Measurements from ENCODE around the gene OCA2.
"Not testable (repeated sequence)": the region's sequence is repeated elsewhere in the genome, so short reads cannot be mapped to it uniquely, and the experiment has no call there.

Gene OCA2

GRCh38 chr15:28021281-28022039 is 77.7 kb downstream of the OCA2 start:
- peak; percentile 80 for DNase-seq

DNA sequence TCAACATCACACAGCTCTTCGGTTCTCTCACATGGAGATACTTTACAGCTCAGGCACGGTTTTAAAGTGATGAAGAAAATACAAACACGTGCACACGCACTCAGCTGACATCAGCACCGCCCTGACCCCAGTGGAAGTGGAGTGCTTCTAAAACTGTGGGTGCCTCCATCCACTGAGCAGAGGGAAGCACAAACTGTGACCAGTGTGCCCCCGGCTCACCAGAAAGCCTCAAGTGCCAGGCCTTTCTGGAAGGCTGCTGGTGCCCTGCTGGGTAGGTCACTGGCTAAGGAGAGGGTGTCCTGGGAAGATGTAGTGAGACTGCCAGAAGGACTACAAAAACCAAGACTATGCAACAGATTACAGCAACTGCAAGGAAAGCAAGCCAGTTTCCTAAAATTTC is 78.5 kb downstream of the OCA2 start:
- DNase-seq, result no peak

DNA sequence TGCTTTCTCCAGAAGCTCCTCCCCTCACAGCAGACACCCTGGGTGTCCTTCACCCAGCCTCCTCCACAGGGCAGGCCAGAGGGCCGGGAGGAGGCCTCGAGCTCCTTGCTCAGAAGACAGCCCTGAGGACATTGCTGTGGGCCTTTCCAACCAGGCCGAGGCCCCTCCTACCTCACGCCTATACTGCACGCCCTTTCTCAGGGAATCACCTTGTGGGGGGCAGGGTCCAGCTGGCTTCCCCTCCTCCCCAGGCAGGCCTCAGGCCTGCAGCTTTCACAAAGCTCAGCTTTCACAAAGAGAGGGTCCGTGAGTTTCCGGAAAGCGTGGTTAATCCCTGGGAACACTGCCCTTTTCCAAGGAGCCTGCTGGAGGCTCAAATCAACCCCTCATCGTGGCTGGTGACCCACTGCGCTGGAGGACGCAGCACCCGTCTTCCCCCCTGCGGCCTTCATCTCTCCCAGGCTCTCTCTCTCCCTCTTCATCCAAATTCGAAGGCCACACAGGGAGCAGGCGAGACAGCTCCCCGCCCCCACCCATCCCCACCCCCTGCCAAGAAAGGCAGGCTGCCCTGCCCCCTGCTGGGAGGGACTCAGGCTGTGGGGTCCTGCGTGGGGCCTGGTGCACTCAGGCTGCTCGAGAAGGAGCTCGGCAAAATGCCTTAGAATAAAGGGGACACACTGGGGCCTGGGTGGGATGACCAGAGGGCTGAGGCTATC is 79.4 kb downstream of the OCA2 start:
- no peak for DNase-seq

DNA sequence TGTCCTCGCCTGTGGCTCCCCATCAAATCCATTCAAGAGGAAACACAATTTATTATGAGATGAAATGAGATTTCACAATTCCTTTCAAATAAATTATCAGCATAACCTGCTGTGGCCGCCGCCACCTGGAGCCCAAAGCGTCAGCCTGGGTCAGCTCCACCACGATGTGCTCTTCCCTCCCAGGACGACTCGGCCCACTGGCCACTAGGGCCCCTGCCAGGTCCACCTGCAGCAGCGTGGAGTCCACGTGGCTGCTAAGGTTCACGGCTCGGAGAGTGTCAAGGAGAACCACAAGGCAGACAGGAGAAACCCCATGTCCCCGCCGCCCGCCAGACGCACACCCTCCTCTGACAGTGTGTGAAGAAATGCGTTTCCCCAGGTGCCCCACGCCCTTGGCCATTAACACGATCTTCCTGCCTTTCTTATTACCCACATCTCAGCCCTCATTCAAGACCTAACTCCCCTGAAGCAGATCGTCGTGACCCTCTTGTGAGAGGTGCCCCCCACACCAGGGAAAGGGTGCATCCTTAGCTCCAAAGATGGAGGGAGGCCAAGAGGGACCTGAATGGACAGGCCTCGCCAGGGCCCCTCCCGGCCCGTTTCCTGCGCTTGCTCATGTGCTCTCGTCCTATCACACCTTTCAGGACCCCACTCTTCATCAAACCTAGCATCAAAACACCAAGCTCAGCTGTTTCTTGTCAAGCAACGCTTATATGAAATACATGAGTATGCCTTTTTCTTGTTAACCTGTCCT is 80.6 kb downstream of the OCA2 start:
- DNase-seq, result no peak

DNA sequence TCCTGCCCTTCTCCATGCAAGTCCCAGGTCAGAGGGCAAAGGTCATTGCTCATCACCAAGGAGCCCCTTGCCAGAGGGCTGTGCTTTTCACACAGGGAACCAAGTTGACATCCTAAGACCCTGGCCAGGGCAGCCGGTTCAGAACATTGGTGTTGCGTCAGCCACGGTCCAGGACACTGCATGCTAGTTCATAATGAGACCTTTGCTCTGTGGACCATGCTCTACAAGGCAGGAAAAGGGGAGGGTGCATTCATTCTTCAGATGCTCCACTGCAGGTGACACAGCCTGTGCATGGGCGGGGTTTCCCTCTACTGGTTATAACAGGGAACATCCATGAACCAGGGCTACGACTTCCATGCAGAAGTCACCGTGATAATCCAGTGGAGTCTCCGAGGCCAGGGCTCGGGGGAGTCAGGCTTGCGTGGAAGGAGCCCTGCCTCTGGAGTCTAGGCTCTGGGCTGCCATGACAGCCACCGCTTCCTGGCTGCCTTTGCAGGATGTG is 81.6 kb downstream of the OCA2 start:
- no peak for DNase-seq

- no peak for DNase-seq
Measured at GRCh38 chr15:28015855-28016254, 83.3 kb downstream of the OCA2 start.

DNA sequence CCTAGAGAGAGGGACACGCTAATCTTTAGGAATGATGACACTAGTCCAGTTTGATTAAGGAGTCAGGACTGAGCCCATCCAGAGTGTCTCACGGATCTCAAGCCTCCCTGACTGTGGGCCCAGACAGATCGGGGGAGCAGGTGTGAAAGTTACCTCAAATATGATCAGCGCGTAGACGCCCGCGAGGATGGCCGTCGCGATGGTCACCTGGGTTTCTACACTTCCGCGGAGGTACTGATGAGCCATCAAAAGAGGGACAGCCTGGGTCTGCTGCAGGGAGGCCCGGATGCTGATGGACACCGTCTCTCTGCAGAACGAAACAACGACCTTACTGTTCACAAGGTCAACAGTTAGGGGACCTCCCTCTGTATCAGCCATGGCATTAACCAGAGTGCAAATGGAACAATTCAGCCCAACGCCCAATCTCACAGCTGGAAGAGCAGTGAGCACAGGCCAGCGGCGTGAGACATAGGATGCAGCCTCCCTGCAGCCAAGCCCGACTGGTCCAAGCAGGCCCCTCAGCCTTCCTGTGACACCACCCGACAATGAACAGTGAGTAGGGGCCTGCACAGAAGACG is 84.4 kb downstream of the OCA2 start:
- DNase-seq, result no peak

GRCh38 chr15:28013976-28014375 is 85.1 kb downstream of the OCA2 start:
- no peak for DNase-seq

DNA sequence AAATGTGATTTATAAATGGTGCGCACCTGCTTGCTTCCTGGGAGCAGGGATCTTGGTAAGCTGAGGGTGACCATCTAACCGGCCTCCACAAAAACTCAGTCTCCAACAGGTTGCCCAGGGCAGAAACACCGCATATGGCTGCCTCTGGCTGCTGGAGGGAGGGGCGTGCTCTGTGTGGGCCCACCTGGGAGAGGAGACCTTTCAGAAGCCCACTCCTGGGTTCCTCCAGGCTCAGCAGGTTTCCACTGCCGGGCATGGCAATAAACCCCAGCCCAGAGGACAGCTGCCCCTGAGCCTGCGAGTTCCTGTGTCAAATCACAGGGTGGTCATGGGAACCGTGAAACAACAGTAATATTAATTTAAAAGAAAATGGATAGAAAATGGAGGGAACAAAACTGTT is 85.6 kb downstream of the OCA2 start:
- DNase-seq, result no peak

DNA sequence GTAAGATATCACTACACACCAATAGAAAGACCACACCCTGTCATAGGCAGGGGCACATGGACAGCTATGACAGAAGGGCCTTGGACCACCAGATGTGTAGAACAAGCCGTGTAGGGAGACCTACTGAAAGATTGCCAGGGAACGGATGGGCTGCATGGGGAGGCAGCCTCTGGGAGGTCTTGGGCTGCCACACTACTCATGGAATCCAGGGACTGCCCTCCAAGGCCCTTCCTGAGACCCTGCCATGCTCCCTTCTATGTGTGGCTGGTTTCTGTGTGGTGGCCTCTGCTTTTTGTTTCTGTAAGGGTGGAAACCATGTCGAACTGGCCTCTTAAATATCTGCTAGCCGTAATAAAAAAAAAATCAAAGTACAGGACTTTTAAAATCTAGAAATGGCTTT is 86.9 kb downstream of the OCA2 start:
- DNase-seq, result no peak

DNA sequence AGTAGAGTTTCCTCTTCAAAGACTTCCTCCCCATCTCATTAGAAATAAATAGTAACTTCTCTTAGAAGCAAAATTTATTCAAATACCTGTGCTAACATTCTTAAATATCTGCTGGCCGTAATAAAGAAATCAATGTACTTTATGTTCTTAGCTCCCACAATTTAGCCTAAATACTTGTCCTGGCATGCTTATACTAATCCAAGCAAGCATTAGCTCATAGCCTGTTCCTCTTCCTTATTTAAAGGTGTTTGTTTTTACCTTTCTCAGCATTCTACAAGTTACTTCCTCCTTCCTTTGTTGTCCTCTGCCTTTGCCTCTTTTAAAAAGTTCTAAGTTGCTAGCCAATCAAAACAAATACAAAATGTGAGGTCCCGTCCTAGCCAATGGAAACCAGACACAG is 90.9 kb downstream of the OCA2 start:
- not testable (repeated sequence) for DNase-seq

DNA sequence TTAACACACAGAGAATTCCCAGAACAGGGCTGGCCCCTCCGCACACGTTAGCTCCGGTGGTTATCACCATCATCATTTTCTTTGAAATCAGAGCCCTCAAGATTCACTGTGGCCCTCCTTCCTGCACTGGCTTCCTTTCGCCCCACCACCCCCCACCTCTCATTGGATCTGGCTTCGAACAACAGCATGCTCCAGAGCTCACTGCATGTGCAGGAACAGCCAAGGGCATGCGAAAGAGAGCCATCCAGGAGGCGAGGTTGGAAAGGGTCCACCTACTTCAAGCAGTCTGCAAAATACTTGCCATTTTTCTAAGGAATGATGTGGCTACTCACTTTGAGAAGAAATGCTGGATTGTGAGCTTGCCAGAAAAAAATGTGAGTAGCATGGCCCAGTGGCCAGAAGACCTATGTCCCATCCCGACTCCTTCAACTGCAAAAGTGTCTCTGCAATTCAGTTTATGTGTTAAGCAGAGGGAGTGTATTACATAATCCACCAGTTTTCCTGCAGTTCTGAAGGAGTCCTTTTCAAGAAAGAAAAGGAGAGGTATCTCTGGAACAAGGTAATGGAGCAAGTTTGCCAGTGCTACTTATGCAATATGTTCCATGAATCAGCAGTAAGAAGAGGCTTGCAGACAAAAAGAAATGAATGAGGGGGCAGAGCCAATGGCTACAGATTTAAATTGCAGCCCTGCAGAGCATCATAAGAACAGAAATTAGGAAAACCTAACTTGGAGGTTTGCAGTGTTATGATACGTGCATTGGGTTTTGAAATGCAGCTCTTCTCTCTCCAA is 92.8 kb downstream of the OCA2 start:
- DNase-seq, result no peak

GRCh38 chr15:28005004-28005527 is 94.0 kb downstream of the OCA2 start:
- DNase-seq, result no peak

DNA sequence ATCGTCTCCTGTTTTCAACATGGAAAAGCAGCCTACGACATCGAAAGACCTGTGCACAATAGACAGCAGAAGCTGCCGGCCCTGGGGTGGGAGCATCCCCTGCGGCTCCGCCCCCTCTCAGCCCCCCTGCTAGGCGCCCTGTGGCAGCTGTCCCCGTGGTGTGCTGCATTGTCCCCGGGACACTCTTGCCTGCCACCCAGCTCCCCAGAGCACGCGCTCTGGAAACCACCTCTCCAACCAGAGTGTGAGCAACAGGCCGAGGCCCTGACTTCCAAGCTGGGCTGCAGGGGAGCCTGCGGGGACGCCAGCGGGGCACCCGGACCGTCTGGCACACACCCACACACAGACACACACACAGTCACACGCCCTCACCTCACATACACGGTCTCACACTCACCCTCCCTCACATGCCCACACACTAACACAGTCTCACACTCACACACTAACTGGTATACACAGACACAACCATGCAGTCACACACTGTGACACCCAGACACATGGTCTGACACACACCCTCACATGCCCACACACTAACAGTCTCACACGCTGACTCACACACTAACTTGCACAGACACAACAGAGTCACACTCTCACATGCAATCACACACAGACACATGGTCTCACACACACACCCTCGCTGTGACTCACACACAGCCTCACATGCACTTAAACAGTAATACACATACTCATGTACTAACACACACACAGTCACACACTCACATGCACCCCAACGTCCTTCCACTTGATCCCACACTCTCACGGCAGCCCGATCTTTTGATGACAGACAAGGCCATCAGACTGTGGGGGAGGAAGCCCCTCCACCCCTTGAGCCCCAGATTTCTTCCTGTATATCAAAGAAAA is 94.7 kb downstream of the OCA2 start:
- DNase-seq, result no peak

GRCh38 chr15:28003302-28004037 is 95.6 kb downstream of the OCA2 start:
- DNase-seq, result no peak

- no peak for DNase-seq
Measured at GRCh38 chr15:28002867-28003266, 96.2 kb downstream of the OCA2 start.

DNA sequence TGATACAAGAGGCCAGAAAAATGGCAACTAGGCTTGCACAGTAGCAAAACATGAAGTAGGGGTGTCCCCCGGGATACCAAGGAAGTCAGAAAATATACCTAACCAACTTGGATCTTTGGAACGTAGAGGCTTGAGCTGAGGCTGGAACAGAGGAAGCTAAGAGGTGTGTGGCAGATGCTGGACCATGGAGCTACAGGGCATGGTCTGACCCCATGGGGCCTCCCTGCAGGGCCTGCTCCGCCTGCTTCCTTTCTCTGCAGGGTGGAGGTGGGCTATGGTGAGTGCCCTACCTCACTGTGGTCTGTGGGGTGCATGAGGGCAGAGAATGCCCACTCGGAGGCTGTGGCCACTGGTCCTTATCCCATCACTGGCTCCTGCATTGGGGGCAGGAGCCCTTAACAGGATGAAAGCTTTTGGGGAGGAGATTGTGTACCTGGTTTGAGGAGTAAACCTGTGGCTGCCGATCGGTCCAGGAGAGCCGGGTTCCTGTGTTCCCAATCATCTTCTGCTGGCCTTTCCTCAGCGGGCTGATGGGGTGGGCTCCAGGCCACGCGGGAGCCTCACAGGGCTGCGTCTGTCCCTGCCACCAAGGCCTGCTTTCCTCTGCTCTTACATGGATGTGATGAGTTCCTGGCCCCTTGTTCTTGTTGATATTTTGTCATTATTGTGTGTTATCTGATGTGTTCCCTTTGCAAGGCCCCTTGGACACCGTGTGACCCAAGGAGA is 96.8 kb downstream of the OCA2 start:
- no peak for DNase-seq

DNA sequence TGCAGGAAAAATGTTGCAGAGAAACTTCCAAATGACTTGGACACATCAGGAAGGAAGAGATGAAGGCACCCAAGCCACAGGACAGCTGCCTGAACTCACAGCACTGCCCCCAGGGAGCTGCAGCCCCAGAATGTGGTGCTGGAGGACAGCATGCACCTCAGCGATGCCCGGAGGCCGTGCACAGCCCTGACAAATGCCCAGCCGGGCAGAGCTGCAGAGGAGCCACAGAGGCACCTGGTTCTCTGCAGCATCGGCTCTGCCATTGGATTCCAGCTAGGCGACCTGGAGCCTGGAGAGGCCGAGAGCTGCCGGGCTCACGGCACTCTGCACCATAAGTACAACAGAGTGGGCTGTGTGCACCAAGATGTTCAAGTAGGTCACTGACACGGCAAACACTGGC is 97.5 kb downstream of the OCA2 start:
- no peak for DNase-seq

- DNase-seq, result no peak
Measured at GRCh38 chr15:27993996-27994780, 104.9 kb downstream of the OCA2 start.

Measured in NCI-H2029 treated with DMSO at 0.1 percent for 48 hours (cell line).